Glomerular endothelial cell (primary cell): Measurements from ENCODE around the gene NUP42. TPM values are rescaled to one million over a fixed set of nuclear protein-coding genes. Genes with fewer than 3 reads are reported as not detected.
"Not testable (repeated sequence)": the region's sequence is repeated elsewhere in the genome, so short reads cannot be mapped to it uniquely, and the experiment has no call there.

ENCODE experiments used
- DNase-seq: peaks from one replicate; pipeline ENCODE4 v3.0.0-alpha.2; 2011; ENCODE audit warnings: low read depth, low spot score; ENCODE audit errors: extremely low read depth
- total RNA-seq: library from RNA; depleted of rRNA; stranded (reverse); fragments of >200 nt; gene quantifications from 2 replicates; pipeline ENCODE4 v1.2.3, GENCODE V29; 2015

Gene NUP42
- total RNA-seq = 25.9 and 34.4 TPM in 2 replicates

GRCh38 chr7:23181684-23182553 is at the start of gene NUP42:
NUP42 (plus strand) TSS chr7:23182048; CDS start chr7:23182086, 38 bp downstream.
- peak; percentile 97 for DNase-seq

DNA sequence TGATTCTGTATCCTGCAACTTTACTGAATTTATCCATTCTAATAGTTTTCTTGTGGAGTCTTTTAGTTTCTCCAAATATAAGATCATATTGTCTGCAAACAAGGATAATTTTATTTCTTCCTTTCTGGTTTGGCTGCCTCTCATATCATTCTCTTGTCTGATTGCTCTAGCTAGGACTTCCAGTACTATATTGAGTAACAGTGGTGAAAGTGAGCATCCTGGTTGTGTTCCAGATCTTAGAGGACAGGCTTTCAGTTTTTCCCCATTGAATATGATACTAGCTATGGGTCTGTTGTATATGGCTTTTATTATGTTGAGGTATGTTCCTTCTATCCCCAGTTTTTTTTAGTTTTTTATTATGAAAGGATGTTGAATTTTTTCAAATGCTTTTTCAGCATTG is 48.1 kb upstream of the NUP42 start:
- DNase-seq = no peak

DNA sequence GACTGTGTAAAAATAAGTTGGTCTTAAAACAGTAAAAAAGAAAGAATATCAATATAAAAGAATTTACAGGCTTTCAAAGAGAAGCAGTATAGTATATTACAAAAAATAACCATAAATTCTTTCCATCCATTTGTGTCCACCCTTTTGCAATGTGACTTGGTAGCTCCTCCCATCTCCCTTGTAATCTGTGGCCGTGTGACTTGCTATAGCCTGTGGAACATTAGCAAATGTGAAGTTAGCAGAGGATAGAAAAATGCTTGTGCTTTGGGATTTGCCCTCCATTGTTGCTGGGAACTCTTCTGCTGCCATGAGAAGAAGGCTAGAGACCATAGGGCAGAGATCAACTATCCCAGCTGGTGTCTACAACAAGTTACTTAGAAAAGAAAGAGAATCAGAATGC is 46.1 kb upstream of the NUP42 start:
- DNase-seq = no peak

- no peak for DNase-seq
Observed at GRCh38 chr7:23136216-23136615, 45.6 kb upstream of the NUP42 start.

GRCh38 chr7:23157679-23158078 is 24.2 kb upstream of the NUP42 start:
- DNase-seq = no peak

DNA sequence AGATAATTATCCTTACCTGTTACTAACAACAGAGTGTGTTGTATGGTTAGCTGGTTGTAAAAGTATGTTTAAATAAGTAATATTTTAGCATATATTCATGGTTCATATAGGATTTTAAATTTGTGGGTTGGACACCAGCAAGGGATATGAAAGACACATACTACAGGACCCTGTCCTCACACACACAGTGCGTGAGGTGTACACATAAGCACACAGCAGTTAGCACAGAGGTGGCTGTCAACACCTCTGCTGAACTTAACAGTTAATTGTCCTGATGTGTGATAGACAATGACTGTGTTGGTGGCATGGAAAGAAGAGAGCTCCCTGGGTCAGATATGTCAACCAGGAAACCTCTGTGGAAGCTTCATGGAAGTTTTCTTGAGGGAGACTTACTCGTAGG is 23.3 kb upstream of the NUP42 start:
- DNase-seq = no peak

DNA sequence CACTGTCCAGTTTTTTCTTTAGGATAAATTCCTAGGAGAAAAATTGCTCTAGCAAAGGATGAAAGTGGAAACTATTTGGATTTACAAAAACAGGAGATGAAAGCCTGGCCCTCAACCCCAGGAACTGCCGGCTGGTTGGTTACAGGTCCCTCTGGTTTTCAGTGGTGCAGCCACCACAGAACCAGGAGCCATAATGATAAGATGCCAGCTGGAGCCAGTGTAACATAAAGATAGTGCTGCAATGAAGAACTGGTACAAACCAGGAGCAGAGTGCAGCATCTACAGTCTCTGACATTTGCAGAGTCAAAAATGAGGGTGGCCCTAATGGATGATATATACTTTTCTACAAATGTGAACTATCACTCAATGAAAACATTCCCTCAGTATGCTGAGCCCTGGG is 20.4 kb upstream of the NUP42 start:
- DNase-seq = no peak

GRCh38 chr7:23164846-23165245 is 17.0 kb upstream of the NUP42 start:
- no peak for DNase-seq

DNA sequence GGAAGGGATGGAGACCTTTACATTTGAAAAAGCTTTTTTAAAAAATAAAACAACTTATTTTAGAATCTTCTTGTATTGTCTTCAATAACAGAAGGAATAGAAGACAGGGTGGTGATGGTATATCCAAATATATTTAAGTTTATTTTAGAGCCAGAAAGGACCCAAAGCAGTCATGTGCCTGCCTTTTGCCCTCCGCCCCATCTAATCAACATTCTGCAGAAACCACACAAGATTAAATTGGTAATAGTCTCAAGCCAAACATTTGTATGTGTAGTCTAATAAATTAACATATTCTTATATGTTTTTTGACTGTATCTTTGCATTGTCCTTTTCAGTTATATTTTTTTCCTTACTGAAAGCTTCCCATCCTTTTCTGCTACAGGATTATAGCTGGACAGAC is 16.5 kb upstream of the NUP42 start:
- no peak for DNase-seq

- DNase-seq = no peak
Observed at GRCh38 chr7:23167691-23168090, 14.2 kb upstream of the NUP42 start.

DNA sequence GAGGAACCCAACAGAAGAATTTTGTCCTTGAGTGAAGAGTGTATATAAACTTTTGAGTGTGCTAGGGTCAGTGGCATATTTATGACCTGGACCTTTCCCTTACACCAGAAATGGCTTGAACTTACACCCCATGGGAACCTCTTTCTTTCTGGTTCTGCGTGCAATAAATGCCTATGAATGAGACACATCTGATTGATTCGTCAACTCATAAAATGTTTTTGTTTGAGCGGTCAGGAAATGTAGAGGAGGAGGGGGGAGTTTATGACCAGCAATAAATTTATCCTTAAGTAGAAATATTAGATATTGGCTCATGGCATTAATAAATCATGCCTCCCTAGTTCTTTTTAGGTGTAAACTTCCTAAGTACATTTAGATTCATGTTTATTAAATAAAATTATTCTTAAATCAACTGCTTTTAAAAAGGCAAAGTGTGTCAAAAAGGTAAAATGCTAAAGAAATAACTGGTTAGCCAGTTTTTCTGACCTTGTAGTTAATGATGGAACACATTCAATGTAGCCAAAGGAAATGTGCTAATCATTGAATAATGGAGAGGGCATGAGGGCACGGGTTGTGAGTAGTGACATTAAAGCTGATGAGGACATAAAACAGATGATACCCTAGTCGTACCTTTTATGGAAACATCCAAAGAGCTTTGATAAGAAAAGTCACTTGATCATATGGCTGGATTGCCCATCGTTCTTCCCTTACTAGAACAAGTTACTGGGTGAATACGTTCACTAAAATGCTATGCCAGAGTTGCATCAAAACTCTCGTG is 13.6 kb upstream of the NUP42 start:
- DNase-seq = no peak

DNA sequence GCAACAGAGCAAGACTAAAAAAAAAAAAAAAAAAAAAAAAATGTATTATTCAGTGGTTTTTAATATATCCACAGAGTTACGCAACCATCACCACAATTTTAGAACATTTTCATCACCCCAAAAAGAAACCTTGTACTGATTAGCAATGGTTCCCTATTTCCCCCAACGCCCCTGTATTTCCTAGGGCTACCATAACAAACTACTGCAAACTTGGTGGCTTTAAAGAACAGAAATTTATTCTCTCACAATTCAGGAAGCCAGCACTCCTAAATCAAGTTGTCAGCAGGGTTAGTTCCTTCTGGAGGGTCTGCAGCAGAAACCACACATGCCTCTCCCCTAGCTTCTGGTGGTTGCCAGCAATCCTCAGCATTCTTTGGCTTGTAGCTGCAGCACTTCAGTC is 5.9 kb upstream of the NUP42 start:
- no peak for DNase-seq

- DNase-seq = no peak
Observed at GRCh38 chr7:23183279-23184012, 1.6 kb downstream of the NUP42 start.

DNA sequence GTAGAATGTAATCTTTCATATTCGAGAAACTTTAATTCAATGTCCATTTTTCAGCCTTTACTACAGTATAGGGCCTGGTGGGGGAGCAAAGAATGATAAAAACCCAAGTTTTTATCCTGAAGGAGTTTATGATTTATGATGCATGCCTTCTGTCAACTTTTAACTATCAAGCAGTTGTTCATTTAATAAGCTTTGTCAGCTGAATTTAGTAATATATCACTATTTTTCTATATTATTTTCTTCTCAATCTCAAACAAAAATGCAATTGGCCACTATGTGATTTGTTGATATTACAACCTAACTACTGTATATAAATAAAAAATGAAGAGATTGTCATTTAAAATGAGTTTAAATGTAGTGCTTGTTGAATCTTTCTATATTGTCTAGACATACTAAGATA is 2.4 kb downstream of the NUP42 start:
- DNase-seq = no peak

- DNase-seq = no peak
Observed at GRCh38 chr7:23184709-23185359, 3.0 kb downstream of the NUP42 start.

DNA sequence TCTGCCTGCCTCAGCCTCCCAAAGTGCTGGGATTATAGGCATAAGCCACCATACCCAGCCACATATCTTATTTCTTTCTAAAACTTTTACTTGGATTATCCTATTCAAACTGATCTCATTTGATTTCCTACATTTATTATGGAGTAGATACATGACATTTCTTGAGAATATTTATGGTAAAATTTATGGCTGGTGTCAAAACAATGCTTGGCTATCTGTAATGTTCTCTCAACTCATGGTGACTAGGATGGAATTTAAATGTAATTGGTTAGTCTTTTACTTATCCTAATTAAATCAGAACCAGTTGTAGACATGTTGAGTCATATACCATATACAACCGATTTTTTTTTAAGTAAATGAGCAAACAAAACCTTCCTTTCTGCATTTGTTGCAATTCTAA is 4.1 kb downstream of the NUP42 start:
- DNase-seq = no peak

- DNase-seq = no peak
Observed at GRCh38 chr7:23191022-23191421, 9.2 kb downstream of the NUP42 start.

GRCh38 chr7:23193650-23194227 is 11.9 kb downstream of the NUP42 start:
- DNase-seq = not testable (repeated sequence)

GRCh38 chr7:23196306-23196705 is 14.5 kb downstream of the NUP42 start:
- DNase-seq = no peak

DNA sequence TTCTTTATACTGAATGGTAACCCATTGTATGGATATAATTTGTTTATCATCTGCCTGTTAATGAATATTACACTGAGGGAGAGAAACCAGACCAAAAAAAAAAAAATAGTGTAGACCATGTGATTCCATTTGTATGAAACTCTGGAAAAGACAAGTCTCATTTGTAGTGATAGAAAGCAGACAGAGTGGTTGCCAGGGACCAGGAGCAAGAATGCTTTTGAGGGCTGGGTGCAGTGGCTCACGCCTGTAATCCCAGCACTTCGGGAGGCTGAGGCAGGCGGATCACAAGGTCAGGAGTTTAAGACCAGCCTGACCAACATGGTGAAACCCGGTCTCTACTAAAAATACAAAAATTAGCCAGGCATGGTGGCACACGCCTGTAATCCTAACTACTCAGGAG is 15.9 kb downstream of the NUP42 start:
- DNase-seq = not testable (repeated sequence)
